HCT116 (cell line): Measurements from ENCODE around the gene SPINK5. TPM values are rescaled to one million over a fixed set of nuclear protein-coding genes. Genes with fewer than 3 reads are reported as not detected.

Experiments
- ATAC-seq: fragments of 200-7000 bp; cut with Tn5 transposase; 2 replicates; pipeline ENCODE4 v1.9.1; 2020; ENCODE audit warnings: mild to moderate bottlenecking, moderate library complexity
- Bru-seq: library from RNA; stranded (reverse); fragments of 400-500 nt; gene quantifications from one replicate; lab custom pipeline; 2021; lab: Mats Ljungman, UMichigan
- BruChase-seq, 2 experiments: library from RNA; stranded (reverse); fragments of 400-500 nt; gene quantifications; one replicate each; lab custom pipeline; 2021; lab: Mats Ljungman, UMichigan
- BruUV-seq: library from RNA; stranded (reverse); fragments of 400-500 nt; replicated peaks from 2 replicates; lab custom pipeline; 2021; lab: Mats Ljungman, UMichigan
- CTCF ChIA-PET: fragments of 300-600 bp; sonication (Branson Sonifier 250); formaldehyde crosslinking; loops from one replicate; lab custom pipeline; 2021; ENCODE audit warnings: antibody characterized with exemption; lab: Charles Lee
- POLR2A ChIA-PET: fragments of 300-600, 350-600 bp; sonication (Branson Sonifier 250); formaldehyde crosslinking; loops from one replicate; lab custom pipeline; 2021; ENCODE audit warnings: antibody characterized with exemption; lab: Charles Lee
- RAD21 ChIA-PET, 2 experiments: fragments of 300-600 bp; sonication (Branson Sonifier 250); formaldehyde crosslinking; loops; one replicate each; lab custom pipeline; 2023; ENCODE audit warnings: low total read pairs in 2 of 2; ENCODE audit not compliant: uncharacterized antibody in 2 of 2, unreplicated experiment in 2 of 2, low non-redundant PET in 1 of 2; lab: Charles Lee
- DNase-seq: peaks from one replicate; pipeline ENCODE4 v3.0.0-alpha.2; 2010; ENCODE audit warnings: low read depth, low spot score
- H2AFZ ChIP-seq: fragments of 200-600 bp; shearing (Covaris generic), sonication (generic); 2 replicates; pipeline ENCODE4 v1.6.1; 2017; ENCODE audit warnings: low read depth, mixed run types, mixed read lengths, antibody characterized with exemption, low read length; ENCODE audit not compliant: poor library complexity, severe bottlenecking
- H3K27ac ChIP-seq: 2 replicates; pipeline ENCODE4 v1.5.1; 2012; ENCODE audit warnings: low read depth, low read length
- H3K27me3 ChIP-seq: fragments of 200-600 bp; sonication (generic); 2 replicates; pipeline ENCODE4 v1.6.1; 2016; ENCODE audit warnings: mixed run types, low read length, mixed read lengths; ENCODE audit not compliant: insufficient read depth
- H3K36me3 ChIP-seq, 2 experiments: fragments of 200-500 bp in 1 of 2; fragments of 200-600 bp in 1 of 2; sonication (Bioruptor generic) in 1 of 2; sonication (generic) in 1 of 2; 2 replicates each; pipeline versions ENCODE4 v1.5.1 to v1.6.1; 2014 to 2016; ENCODE audit warnings: low read length in 2 of 2, inconsistent platforms in 1 of 2, mixed read lengths in 1 of 2, mixed run types in 1 of 2; ENCODE audit not compliant: insufficient read depth in 2 of 2, control insufficient read depth in 1 of 2
- H3K4me1 ChIP-seq, 2 experiments: fragments of 200-600 bp in 1 of 2; sonication (generic) in 1 of 2; 2 replicates each; pipeline versions ENCODE4 v1.5.1 to v1.6.1; 2012 to 2017; ENCODE audit warnings: low read length in 2 of 2, inconsistent platforms in 1 of 2, mild to moderate bottlenecking in 1 of 2, mixed read lengths in 1 of 2, mixed run types in 1 of 2, moderate library complexity in 1 of 2; ENCODE audit not compliant: insufficient read depth in 2 of 2, control insufficient read depth in 1 of 2
- H3K4me2 ChIP-seq: fragments of 200-600 bp; sonication (generic); 2 replicates; pipeline ENCODE4 v1.6.1; 2017; ENCODE audit warnings: mixed run types, low read length, mixed read lengths
- H3K4me3 ChIP-seq, 2 experiments: fragments of 200-600 bp in 1 of 2; sonication (generic) in 1 of 2; replicated peaks in 1 of 2; 2 replicates each; pipeline ENCODE4 v1.5.1; 2011 to 2016; ENCODE audit warnings: low read length in 2 of 2, control low read depth in 1 of 2, low read depth in 1 of 2, mild to moderate bottlenecking in 1 of 2, mixed read lengths in 1 of 2, mixed run types in 1 of 2
- H3K79me2 ChIP-seq: fragments of 200-600 bp; sonication (generic); 2 replicates; pipeline ENCODE4 v1.6.1; 2017; ENCODE audit warnings: mild to moderate bottlenecking, mixed run types, low read length, moderate library complexity, mixed read lengths; ENCODE audit not compliant: insufficient read depth
- H3K9ac ChIP-seq: fragments of 200-600 bp; sonication (generic); 2 replicates; pipeline ENCODE4 v1.6.1; 2016; ENCODE audit warnings: low read length, mixed read lengths
- H3K9me2 ChIP-seq: fragments of 200-600 bp; sonication (generic), shearing (Covaris generic); 2 replicates; pipeline ENCODE4 v1.6.1; 2017; ENCODE audit warnings: mixed run types, mild to moderate bottlenecking, moderate library complexity; ENCODE audit not compliant: insufficient read depth
- H3K9me3 ChIP-seq, 2 experiments: fragments of 200-500 bp in 1 of 2; fragments of 200-600 bp in 1 of 2; sonication (Bioruptor generic) in 1 of 2; sonication (generic) in 1 of 2; 2 replicates each; pipeline ENCODE4 v1.6.1; 2014 to 2017; ENCODE audit warnings: low read length in 2 of 2, mixed read lengths in 2 of 2, inconsistent platforms in 1 of 2, low read depth in 1 of 2, mild to moderate bottlenecking in 1 of 2, mixed run types in 1 of 2, moderate library complexity in 1 of 2; ENCODE audit not compliant: control insufficient read depth in 1 of 2, insufficient read depth in 1 of 2
- H4K20me1 ChIP-seq: fragments of 200-600 bp; sonication (generic), shearing (Covaris generic); 2 replicates; pipeline ENCODE4 v1.6.1; 2017; ENCODE audit warnings: mixed run types, mild to moderate bottlenecking, moderate library complexity; ENCODE audit not compliant: insufficient read depth
- ELF1 ChIP-seq: IDR thresholded peaks from 2 replicates; pipeline ENCODE4 v1.6.1; 2012; ENCODE audit warnings: low read depth, borderline replicate concordance
- JUND ChIP-seq: IDR thresholded peaks from 2 replicates; pipeline ENCODE4 v1.6.1; 2012
- RAD21 ChIP-seq: IDR thresholded peaks from 2 replicates; pipeline ENCODE4 v1.6.1; 2012; ENCODE audit warnings: low read depth, mild to moderate bottlenecking
- SRF ChIP-seq: IDR thresholded peaks from 2 replicates; pipeline ENCODE4 v1.6.1; 2012; ENCODE audit warnings: low read depth
- TCF7L2 ChIP-seq: IDR thresholded peaks from 2 replicates; pipeline ENCODE4 v1.7.0; 2011; ENCODE audit warnings: borderline replicate concordance, inconsistent platforms; ENCODE audit not compliant: insufficient read depth, insufficient read length; ENCODE audit errors: extremely low read depth
- intact Hi-C: fragments of 100-400 bp; cut with micrococcal nuclease; formaldehyde crosslinking; loops from 2 replicates; pipeline ENCODE4 v1.10.0; 2022
- long read RNA-seq: library from polyadenylated mRNA; unstranded; transcript quantifications from one replicate; pipeline ENCODE4 v2.0.0, GENCODE V29; 2021; ENCODE audit not compliant: unreplicated experiment
- polyA plus RNA-seq: library from polyadenylated mRNA; unstranded; fragments of >200 nt; gene quantifications from 2 replicates; pipeline ENCODE4 v1.2.1, GENCODE V29; 2012; ENCODE audit warnings: missing spikeins
- total RNA-seq: library from RNA; stranded (reverse); gene quantifications from one replicate; pipeline ENCODE4 v1.2.1, GENCODE V29; 2021; ENCODE audit not compliant: unreplicated experiment

Gene SPINK5, protein sequence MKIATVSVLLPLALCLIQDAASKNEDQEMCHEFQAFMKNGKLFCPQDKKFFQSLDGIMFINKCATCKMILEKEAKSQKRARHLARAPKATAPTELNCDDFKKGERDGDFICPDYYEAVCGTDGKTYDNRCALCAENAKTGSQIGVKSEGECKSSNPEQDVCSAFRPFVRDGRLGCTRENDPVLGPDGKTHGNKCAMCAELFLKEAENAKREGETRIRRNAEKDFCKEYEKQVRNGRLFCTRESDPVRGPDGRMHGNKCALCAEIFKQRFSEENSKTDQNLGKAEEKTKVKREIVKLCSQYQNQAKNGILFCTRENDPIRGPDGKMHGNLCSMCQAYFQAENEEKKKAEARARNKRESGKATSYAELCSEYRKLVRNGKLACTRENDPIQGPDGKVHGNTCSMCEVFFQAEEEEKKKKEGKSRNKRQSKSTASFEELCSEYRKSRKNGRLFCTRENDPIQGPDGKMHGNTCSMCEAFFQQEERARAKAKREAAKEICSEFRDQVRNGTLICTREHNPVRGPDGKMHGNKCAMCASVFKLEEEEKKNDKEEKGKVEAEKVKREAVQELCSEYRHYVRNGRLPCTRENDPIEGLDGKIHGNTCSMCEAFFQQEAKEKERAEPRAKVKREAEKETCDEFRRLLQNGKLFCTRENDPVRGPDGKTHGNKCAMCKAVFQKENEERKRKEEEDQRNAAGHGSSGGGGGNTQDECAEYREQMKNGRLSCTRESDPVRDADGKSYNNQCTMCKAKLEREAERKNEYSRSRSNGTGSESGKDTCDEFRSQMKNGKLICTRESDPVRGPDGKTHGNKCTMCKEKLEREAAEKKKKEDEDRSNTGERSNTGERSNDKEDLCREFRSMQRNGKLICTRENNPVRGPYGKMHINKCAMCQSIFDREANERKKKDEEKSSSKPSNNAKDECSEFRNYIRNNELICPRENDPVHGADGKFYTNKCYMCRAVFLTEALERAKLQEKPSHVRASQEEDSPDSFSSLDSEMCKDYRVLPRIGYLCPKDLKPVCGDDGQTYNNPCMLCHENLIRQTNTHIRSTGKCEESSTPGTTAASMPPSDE
- not detected for total RNA-seq
- 0.01 TPM in 1 of 2 replicates, not detected in the other for polyA plus RNA-seq
- Bru-seq, nascent RNA: percentile 3 among the genes with signal in this experiment
- percentile 5 among the genes with signal in this experiment for BruChase-seq, experiment 1, labeled RNA remaining after a 6-hour chase
- percentile 4 among the genes with signal in this experiment for BruChase-seq, experiment 2, labeled RNA remaining after a 2-hour chase
- long read RNA-seq: 0 reads

- H3K79me2 ChIP-seq: no peaks in the 10 kb centered on the region
- H3K36me3 ChIP-seq: no peaks in the 10 kb centered on the region
- H3K27ac ChIP-seq: no peak within 1 kb of the TSS
- H4K20me1 ChIP-seq: no peaks in the 10 kb centered on the region
- H3K9me3 ChIP-seq: no peaks in the 10 kb centered on the region
- H3K4me2 ChIP-seq: no peak within 1 kb of the TSS
- RAD21 ChIA-PET: no interaction called here
- TF ChIP-seq RAD21 (no peak), SRF (no peak), ELF1 (no peak), TCF7L2 (no peak), JUND (no peak)
- TF ChIP-seq, all 23 proteins: peak for 0
- ChIA-PET POLR2A (no interaction called here), CTCF (no interaction called here)
- intact Hi-C loops: no loop called here
- BruUV-seq: no TSS peak
- no peaks in the 10 kb centered on the region; the same call in 1 of the 2 replicates for H3K27me3 ChIP-seq
- no peaks in the 10 kb centered on the region for H3K4me1 ChIP-seq
- no peak within 1 kb of the TSS for H3K4me3 ChIP-seq
- no peak for DNase-seq
- ATAC-seq: no peak
- no peaks in the 10 kb centered on the region for H3K9me2 ChIP-seq
- H2AFZ ChIP-seq: no peak within 1 kb of the TSS
- H3K9ac ChIP-seq: no peak within 1 kb of the TSS
These were observed at the start of gene SPINK5 for GRCh38 chr5:148063861-148064260. SPINK5 (plus strand) TSS chr5:148063980; CDS start chr5:148064045, 65 bp downstream.
